Epithelial cell of esophagus (primary cell): ENCODE data around the gene DNMT3B.
A peak's percentile ranks its signal among the peaks of the same experiment; 100 is the strongest.
"Not testable (repeated sequence)": the region's sequence is repeated elsewhere in the genome, so short reads cannot be mapped to it uniquely, and the experiment has no call there.

Experiments used
- DNase-seq: peaks from one replicate; pipeline ENCODE4 v3.0.0; 2010; ENCODE audit warnings: low read depth
- H3K4me3 ChIP-seq: 2 replicates; pipeline ENCODE4 v1.5.1; 2011; ENCODE audit warnings: mild to moderate bottlenecking, low read length, control low read depth
- CTCF ChIP-seq: IDR thresholded peaks from 2 replicates; pipeline ENCODE4 v1.5.1; 2011; ENCODE audit warnings: low read depth, mild to moderate bottlenecking, low read length, control low read depth, inconsistent platforms; ENCODE audit not compliant: insufficient read depth; ENCODE audit errors: missing control alignments

DNMT3B gene

DNA sequence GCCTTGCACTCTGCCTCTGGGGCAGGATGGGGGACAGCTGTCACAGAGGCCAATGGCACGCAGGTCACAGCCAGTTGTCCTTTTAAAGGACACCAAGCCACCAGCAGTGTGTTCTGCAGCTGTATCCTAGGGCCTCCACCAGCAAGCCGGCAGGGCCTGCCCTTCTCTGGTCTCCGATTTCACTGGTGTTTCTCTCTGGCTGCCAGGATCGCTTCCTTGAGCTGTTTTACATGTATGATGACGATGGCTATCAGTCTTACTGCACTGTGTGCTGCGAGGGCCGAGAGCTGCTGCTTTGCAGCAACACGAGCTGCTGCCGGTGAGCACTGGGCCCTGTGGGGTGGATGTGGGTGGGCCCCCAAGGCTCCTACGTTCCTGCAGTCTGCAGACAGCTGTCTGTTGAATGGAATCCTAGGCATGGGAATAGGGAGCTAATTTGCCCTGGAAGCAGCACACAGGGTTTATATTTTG, 34.8 kb downstream of the DNMT3B start:
- DNase-seq: no peak
- H3K4me3 ChIP-seq: no peak overlapping the region
- TF ChIP-seq CTCF: no peak

DNA sequence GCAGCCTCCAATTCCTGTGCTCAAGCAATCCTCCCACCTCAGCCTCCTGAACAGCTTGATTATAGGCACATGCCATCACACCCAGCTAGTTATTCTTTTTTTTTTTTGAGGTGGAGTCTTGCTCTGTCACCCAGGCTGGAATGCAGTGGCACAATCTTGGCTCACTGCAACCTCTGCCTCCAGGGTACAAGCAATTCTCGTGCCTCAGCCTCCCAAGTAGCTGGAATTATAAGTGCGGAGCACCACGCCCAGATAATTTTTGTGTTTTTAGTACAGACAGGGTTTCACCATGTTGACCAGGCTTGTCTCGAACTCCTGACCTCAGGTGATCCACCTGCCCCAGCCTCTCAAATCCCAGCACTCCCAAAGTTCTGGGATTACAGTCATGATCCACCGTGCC, 35.4 kb downstream of the DNMT3B start:
- not testable (repeated sequence) for H3K4me3 ChIP-seq, DNase-seq

- no peak for DNase-seq
- TF ChIP-seq CTCF: no peak
- H3K4me3 ChIP-seq: no peak overlapping the region
These were observed 36.1 kb downstream of the DNMT3B start for GRCh38 chr20:32798046-32798981.

DNA sequence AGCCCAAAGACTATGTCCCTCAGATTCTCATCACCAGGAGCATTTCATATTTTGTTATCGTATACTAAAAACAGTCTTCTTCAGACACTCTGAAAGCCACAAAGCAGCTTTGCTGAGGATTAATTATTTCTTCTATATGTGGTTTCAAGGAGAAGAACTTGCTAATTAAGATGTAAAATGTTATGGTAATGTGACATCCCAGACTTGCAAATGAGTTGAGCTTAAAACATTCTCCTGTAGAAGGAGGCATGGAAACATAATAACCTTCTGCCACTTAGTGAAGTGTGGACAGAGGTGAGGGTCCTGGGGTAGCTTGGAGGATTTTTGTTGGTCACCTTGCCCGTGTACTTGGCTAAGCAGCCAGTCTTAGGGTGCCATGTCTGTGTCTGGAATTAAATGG, 40.9 kb downstream of the DNMT3B start:
- TF ChIP-seq CTCF: no peak

GRCh38 chr20:32804022-32804715, 42.0 kb downstream of the DNMT3B start:
- no peak overlapping the region for H3K4me3 ChIP-seq
- TF ChIP-seq CTCF: no peak
- peak; percentile 50 for DNase-seq

More for the DNA sequence above, 40.9 kb downstream of the DNMT3B start:
- no peak overlapping the region for H3K4me3 ChIP-seq
- no peak for DNase-seq

DNA sequence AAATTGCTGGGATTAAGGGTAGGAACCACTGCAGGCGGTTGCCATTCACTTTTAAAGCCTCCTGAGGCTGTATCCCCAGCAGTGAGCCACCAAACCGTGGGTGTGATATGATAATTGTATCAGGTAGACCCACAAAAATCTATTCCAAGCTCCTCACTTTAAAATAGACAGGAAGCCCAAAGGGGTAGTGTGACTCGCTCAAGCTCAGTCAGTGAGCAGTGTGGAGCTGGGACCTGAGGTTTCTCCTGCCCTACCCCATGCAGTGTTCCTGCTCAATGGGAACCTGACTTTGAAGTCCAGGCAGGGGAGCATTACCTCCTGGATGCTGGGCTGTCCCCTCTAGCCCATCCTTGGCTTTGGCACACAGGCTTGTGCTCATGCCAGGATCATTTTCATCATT, 42.6 kb downstream of the DNMT3B start:
- no peak for TF ChIP-seq CTCF

DNA sequence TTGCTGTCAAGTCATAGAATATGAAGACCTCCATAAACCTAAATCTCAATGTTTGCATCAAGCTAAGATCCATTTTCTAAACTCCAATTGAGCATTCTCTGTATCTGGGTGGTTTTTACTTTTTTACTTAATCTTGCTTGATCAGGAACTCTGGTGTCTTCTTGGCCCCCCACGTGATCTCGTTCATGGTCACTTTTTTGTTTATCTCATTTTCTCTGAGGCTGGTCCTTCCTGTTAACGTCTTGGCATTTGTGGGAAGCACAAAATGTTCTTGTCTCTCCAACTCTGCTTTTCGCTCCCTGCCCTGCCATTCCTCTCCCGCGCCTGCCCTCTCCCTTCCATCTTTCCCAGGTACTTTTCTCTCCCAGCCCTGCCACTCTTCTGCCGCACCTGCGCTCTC, 43.5 kb downstream of the DNMT3B start:
- no peak for TF ChIP-seq CTCF
- no peak overlapping the region for H3K4me3 ChIP-seq
- DNase-seq: no peak

More for the DNA sequence above, 42.6 kb downstream of the DNMT3B start:
- DNase-seq: peak; percentile 43
- no peak overlapping the region for H3K4me3 ChIP-seq
